A549 (cell line): ENCODE results near the gene NALCN. TPM values are rescaled to one million over a fixed set of nuclear protein-coding genes. Genes with fewer than 3 reads are reported as not detected.

ENCODE experiments used
- polyA plus RNA-seq, 4 experiments: library from polyadenylated mRNA; depleted of rRNA in 3 of 4; stranded (reverse); fragments of >200 nt; fragmentation: RNase III in 1 of 4; extraction: RNeasy Plus Mini Kit Qiagen cat#74134 plus additional on column Dnase treatment in 1 of 4; gene quantifications; 2 replicates in 3 of 4; 3 replicates in 1 of 4; pipeline ENCODE4 v1.2.3, GENCODE V29; 2011 to 2017

Gene NALCN
- polyA plus RNA-seq, 2 of the 4 experiments (the other 2 are of a cell fraction), result 1.8 to 4.9 TPM

Other genes with a start within 250 kb of the NALCN start
- gene ITGBL1, start 36.2 kb upstream of the NALCN start, polyA plus RNA-seq (2011; rRNA removed), result 0.40 and 0.41 TPM in 2 replicates
- gene ITGBL1, start 36.2 kb upstream of the NALCN start, polyA plus RNA-seq (2017; fragmentation: RNase III; extraction: RNeasy Plus Mini Kit Qiagen cat#74134 plus additional on column Dnase treatment), result 1.2 to 1.4 TPM (median 1.3 TPM) in 3 replicates